SH-SY5Y (cell line): ENCODE data around the gene ZBTB16.

Experiments
- GATA2 ChIP-seq: IDR thresholded peaks from 2 replicates; pipeline ENCODE4 v1.6.1; 2011; ENCODE audit warnings: mild to moderate bottlenecking, low read depth, low read length
- GATA3 ChIP-seq: IDR thresholded peaks from 2 replicates; pipeline ENCODE4 v1.6.1; 2011; ENCODE audit warnings: low read depth, mild to moderate bottlenecking, low read length, moderate library complexity

The ZBTB16 gene

DNA sequence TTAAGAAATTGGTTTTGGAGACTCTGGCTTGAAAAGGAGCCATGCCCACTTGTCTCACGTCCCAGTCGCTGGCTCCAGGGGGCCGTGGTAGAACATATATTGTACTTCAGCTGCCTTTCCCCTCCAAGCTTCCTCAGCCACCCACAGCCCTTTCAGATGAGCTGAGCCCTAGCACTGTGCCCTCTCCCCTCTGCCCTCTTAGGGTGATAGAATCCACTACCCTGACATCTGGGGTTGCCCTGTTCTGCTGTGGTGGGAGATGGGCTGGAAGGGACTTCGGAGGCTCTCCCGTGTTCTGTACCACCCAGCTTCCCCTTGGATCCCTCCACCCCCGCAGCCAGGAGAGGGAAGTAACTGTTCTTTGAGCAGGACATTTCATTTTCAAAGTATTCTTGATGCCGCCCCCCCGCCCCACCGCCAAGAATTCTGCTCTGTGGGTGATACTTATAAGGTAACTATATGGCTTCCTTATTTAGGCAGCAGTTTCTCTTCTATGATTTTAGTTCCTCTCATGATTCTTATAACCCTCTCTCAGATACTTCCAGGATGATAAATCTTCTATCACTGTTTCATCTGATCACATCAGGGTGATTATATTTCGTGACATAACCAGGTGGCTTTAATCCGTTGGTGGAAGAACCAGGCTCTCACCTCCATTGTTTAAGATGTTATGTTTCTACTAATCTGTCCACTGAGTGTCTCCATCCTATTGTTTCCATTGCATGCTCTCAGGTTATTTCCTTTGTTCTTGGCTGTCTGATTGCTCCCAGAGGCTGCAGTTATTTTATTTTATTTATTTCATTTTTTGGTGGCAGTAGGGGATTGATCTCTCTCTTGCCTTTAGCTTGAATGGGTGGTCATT lies 24.1 kb downstream of the ZBTB16 start:
- TF ChIP-seq GATA3 (no peak), GATA2 (no peak)

GRCh38 chr11:114084414-114084813 lies 24.9 kb downstream of the ZBTB16 start:
- TF ChIP-seq GATA3 (no peak), GATA2 (no peak)

GRCh38 chr11:114085965-114086793 lies 26.7 kb downstream of the ZBTB16 start:
- TF ChIP-seq GATA3 (no peak), GATA2 (no peak)

GRCh38 chr11:114087025-114087424 lies 27.5 kb downstream of the ZBTB16 start:
- TF ChIP-seq GATA2 (no peak), GATA3 (no peak)

DNA sequence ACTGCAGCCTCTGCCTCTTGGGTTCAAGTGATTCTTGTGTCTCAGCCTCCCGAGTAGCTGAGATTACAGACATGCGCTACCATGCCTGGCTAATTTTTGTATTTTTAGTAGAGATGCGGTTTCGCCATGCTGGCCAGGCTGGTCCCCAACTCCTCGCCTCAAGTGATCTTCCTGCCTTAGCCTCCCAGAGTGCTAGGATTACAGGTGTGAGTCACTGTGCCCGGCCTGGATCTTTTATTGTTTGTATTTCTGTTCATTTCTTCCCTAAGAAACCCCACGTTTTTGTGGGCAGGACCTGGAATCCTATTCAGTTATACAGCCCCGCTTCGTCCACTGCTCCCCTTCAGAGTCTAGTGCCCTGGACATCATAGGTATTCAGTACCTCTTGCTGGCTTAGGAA lies 28.7 kb downstream of the ZBTB16 start:
- TF ChIP-seq GATA3 (no peak), GATA2 (no peak)

- no peak for TF ChIP-seq GATA3
- no peak for TF ChIP-seq GATA2
Measured at GRCh38 chr11:114088836-114089235, 29.3 kb downstream of the ZBTB16 start.

DNA sequence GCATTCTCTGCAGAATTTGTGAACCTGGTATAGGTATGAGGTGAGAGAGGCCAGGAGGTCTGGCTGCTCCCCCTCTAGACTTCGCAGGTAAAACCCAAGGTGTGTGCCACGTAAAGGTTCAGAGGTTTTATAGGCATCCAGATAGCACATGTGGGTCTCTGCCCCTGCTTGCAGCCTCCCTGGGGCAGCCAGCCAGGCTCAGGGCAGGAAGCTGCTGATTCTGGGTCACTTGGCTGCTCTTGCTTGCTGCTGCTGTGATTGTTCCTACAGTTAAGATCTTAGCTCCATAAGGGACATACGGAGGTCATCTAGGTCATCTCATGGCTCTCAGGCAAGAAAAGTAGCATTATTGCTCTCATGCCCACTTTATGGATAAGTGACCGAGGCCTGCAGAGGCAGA lies 30.2 kb downstream of the ZBTB16 start:
- no peak for TF ChIP-seq GATA3
- no peak for TF ChIP-seq GATA2

DNA sequence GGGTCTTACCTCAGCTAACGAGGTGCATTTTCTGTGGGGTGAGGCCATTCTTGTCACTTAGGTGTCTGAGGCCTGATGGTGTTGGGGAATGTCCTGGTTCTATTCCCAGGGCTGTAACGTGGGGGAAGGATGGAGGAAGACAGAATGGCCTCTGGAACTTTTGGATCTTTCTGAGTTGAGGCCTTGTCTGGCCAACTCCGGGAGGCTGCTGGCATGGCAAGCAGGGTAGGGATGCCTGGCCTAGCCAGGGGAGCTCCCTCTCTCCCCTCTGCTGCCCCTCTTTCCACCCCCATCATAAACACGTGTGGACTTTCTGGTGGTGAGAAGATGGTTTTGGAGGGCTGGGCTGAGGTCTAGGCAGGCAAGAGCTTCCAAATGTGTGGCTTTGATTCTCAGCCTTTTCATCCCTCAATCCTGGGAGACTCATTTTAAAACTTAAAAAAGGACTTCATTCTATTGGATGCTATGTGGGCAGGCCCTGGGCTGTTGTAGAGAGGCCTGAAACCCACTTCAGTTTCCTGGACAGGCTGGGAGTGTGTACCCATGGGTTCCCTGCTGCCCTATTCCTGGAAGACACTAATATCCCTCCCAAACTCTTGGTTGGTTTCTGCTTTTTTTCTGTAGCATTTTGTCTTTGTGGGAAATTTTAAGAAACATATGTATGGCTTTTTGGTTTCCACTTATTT lies 30.9 kb downstream of the ZBTB16 start:
- TF ChIP-seq GATA3 (no peak), GATA2 (no peak)

DNA sequence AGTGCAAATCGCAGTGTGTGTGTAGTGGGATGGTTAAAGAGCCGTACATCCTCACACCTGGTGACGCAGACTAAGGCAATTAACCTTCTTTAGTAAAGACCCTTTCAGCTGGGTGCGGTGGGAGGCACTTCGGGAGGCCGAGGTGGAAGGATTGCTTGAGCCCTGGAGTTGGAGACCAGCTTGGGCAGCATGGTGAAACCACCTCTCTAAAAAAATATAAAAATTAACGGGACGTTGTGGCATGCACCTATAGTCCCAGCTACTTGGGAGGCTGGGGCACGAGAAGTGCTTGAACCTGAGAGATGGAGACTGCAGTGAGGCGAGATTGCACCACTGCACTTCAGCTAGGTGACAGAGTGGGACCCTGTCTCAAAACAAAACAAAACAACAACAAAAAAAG lies 31.5 kb downstream of the ZBTB16 start:
- no peak for TF ChIP-seq GATA3
- no peak for TF ChIP-seq GATA2

GRCh38 chr11:114091516-114092397 lies 32.2 kb downstream of the ZBTB16 start:
- TF ChIP-seq GATA3 (no peak), GATA2 (no peak)

GRCh38 chr11:114092478-114092877 lies 33.0 kb downstream of the ZBTB16 start:
- no peak for TF ChIP-seq GATA2
- no peak for TF ChIP-seq GATA3

GRCh38 chr11:114092953-114093352 lies 33.4 kb downstream of the ZBTB16 start:
- TF ChIP-seq GATA3, result no peak
- TF ChIP-seq GATA2, result no peak

DNA sequence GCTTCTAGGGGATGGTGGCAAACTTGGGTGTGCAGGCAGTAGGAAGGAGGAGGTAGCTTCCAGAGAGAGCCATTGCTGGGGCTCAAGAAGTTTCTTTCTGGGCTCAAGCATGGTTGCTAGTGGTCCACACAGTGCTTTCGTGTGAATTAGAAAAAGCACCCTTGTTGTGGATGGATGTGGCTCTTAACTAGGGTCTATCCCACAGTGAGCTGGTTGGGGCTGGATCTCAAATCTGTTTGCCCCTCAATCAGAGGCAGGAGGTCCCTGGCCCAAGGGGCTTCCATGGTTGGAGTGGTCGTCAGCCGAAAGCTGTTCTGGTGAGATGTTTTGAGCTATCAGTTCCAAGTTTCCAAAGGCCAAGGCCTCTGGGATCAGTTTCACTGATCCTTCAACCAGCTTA lies 35.0 kb downstream of the ZBTB16 start:
- no peak for TF ChIP-seq GATA2

DNA sequence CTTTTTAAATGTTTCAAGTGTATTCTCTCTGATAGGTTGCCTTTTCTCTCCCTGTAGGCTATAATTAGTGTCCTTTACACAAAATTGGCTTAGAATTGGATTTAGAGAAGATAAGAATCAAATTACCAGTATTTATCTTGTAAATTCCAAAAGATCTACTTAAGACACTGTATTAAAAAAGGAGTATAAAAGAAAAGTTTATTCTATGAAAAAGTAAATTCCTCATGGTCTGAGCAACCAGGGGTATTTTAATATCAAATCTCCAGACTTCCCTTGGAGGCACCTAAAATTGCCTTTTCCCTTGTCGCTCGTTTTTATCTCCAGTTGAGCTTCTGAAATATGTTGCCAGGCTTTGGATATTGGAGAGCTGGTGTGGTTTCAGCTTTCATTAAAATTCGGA lies 36.4 kb downstream of the ZBTB16 start:
- TF ChIP-seq GATA3 (no peak), GATA2 (no peak)
